Urothelium cell line (cell line): ENCODE data around the gene DAG1.
A peak's percentile ranks its signal among the peaks of the same experiment; 100 is the strongest.
"Not testable (repeated sequence)": the region's sequence is repeated elsewhere in the genome, so short reads cannot be mapped to it uniquely, and the experiment has no call there.

ENCODE experiments used
- DNase-seq: peaks from one replicate; pipeline ENCODE4 v3.0.0; 2011; ENCODE audit warnings: low spot score, mixed read lengths
- FAIRE-seq: peaks from 2 replicates; lab custom pipeline; 2011; peaks lifted over from hg19 to GRCh38; lab: Jason Lieb, UNC

The DAG1 gene

DNA sequence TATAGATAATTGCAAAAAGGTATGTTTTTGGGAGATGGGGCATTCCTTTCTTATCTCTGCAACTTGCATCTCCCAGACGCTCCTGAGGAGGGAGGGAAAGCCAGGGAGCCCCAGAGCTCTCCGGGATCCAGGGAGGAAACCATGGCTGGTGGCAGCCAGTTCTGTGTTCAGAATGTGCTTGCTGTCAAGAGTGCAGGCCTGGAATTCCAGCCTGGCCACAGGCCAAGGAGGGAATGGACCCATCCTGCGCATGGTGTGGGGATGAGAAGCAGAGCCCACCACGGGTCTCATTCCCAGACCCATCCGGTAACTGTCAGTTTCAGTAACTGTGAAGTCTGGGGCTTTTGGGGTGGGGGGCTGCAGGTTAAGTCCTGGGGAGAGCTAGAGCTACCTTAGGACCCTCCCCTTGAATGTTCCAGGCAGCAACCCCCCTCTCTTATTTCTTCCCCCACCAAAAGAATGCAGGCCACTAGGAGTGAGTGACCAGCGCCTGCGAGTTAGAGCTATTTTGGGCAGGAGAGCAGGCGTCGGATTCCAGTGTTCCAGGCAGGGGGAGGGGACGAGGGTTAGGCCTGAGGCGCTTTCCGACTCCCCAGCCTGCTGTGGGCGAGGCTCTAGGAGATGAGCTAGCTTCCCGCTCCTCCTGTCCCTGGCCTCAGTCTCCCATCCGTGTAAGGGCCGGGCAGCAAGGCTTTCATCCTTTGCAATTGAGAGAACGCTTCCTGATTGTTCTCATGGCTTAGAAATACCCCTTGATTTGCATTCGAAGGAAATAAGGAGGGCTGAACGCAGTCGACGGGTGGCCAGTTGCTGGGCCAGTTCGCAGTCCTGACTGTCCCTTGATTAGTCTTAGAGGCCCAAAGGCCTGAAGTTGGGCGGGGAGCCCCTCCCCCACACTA lies 781 bp upstream of the DAG1 start:
- FAIRE-seq (peak; percentile 61), DNase-seq (peak; percentile 76)

GRCh38 chr3:49470714-49471420 lies 800 bp downstream of the DAG1 start:
- FAIRE-seq (no peak), DNase-seq (no peak)

GRCh38 chr3:49471856-49472495 lies 1.9 kb downstream of the DAG1 start:
- no peak for FAIRE-seq
- no peak for DNase-seq

DNA sequence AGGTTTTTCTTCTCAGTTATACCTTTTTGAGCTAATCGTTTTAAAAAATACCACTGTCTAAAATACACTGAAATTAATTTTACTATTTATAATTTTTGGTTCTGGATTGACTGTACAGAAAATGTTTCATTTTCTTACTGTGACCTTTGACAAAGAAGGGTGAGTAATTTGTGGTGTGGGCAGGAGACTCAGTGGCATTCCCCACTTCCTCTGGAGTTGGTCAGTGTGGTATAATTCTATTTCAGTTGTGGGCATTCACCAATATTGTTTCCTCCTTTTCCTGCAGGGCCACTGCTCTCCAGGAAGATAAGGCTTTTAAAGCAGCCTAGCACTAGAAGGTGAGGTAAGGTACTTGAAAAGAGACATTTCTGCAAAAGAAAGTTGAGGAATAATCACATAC lies 6.5 kb downstream of the DAG1 start:
- FAIRE-seq = no peak
- no peak for DNase-seq

DNA sequence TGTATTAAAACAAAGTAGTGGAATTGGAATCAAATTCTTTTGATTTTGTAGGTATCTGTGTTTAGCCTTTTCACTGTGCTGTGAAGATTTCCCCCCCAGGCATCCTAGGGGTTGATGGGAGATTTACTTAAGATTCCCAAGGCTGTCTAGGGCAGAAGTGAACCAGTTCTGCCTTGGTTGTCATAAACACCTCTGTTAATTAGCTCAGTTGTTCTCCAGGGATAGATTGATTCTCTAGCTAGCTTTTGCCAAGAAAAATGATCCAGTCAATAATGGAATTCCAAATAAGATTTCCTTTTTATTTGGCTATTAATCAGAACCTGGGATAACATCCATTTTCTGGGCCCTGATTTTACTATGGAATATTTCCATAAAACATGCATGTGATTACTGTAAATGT lies 12.7 kb downstream of the DAG1 start:
- FAIRE-seq (no peak), DNase-seq (no peak)

DNA sequence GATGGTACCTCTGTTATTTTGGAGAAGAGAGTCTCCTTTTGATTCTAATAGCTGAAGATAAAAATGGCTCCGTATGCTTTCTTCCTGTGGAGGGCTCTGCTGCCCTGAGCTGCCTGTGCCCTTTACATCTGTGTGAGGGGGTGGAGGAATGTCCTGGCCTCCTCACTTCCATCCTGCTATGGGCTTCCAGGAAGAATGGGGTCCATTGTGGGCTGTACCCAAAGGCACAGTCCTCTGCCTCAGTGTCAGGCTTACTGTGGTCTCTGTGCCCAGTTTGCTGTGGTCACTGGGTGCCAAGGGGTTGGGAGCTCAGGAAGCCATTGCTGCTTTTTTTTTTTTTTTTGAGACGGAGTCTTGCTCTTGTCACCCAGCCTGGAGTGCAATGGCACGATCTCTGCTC lies 14.4 kb downstream of the DAG1 start:
- FAIRE-seq (no peak), DNase-seq (no peak)

- DNase-seq (no peak), FAIRE-seq (no peak)
Measured at GRCh38 chr3:49489247-49489646, 19.2 kb downstream of the DAG1 start.

DNA sequence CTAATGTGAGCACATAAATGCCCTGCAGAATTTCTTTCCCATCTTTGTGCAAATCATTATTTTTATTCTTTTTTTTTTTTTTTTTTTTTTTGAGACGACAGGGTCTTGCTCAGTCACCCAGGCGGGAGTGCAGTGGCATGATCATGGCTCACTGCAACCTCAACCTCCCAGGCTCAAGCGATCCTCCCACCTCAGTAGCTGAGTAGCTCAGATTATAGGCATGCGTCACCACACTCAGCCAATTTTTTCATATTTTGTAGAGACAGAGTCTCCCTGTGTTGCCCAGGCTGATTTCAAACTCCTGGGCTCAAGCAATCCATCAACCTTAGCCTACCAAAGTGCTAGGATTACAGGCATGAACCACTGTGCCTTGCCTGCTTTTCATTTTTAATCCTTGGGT lies 22.9 kb downstream of the DAG1 start:
- DNase-seq (no peak), FAIRE-seq (no peak)

- no peak for FAIRE-seq
- no peak for DNase-seq
Measured at GRCh38 chr3:49493901-49494300, 23.8 kb downstream of the DAG1 start.

DNA sequence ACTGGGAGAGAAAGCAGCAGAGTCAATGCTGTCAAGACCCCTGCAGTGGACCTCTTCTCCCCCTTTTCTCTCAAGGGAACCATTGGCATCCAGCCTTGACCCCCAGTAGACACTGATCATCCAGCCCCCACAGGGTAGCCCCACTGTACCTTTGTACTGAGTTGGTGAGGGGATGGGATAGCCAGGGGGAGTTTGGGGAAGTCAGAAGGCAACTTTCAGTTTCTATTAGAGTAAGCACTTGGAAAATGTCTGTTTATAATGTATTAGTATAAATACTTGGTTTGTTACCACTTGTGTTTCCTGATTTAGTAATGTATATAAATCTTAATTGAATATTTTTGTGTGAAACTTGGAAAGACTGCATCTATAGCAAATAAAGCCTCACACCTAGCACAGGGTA lies 25.0 kb downstream of the DAG1 start:
- no peak for FAIRE-seq
- no peak for DNase-seq

DNA sequence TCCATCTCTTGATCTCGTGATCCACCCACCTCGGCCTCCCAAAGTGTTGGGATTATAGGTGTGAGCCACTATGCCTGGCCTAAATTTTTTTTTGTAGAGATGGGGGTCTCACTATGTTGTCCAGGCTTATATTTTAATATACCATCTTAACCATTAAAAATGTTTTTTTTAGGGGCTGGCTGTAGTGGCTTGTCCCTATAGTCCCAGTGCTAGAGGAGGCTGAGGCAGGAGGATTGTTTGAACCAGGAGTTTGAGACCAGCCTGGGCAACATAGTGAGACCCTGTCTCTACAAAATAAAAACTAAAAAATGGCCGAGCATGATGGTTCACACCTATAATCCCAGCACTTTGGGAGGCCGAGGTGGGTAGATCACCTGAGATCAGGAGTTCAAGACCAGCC lies 26.8 kb downstream of the DAG1 start:
- not testable (repeated sequence) for DNase-seq, FAIRE-seq

GRCh38 chr3:49497606-49498005 lies 27.5 kb downstream of the DAG1 start:
- FAIRE-seq (no peak), DNase-seq (no peak)

DNA sequence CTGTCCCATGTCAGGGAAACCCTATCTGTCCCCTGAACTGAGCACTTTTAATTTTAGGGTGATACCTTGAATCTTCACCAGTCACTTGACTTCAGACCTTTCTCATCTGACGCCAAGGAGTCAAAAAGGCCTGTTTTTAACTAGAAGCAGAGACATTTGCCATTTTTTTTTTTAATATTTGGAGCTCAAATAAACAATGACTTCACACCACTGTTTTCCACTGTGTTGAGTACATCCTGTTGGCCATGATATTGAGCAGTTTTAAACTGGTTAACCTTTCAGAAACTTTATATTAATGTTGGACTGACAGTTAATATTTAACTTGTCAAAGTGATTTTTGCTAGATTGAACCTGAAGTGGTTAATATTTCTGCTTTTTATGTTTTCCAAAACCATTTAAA lies 28.2 kb downstream of the DAG1 start:
- DNase-seq (no peak), FAIRE-seq (no peak)

- no peak for DNase-seq
- FAIRE-seq = no peak
Measured at GRCh38 chr3:49498648-49499047, 28.6 kb downstream of the DAG1 start.

DNA sequence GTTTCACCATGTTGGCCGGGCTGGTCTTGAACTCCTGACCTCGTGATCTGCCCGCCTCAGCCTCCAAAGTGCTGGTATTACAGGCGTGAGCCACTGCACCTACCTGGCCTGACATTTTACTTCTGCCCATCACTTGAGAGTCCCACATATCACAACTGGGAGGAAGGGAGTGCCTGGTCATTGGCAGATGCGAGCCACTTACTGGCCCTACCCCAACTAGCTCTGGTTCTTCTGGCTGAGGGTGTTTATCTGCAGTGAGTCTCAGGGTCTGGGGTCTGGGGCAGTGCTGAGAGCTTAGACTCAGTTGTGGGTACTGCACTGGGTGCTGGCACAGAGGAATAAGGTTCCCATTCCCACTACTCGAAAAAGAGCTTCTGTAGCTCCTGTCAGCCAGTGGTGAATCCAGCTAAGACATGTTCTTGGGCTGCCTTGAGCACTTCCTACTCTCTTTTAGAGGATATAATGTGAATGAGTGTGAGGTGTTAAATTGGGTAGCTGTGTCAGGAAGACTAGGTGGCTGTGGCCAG lies 30.2 kb downstream of the DAG1 start:
- DNase-seq = no peak
- no peak for FAIRE-seq

GRCh38 chr3:49500732-49501609 lies 30.9 kb downstream of the DAG1 start:
- peak; percentile 80 for DNase-seq
- no peak for FAIRE-seq

GRCh38 chr3:49501842-49502241 lies 31.8 kb downstream of the DAG1 start:
- FAIRE-seq (no peak), DNase-seq (no peak)

DNA sequence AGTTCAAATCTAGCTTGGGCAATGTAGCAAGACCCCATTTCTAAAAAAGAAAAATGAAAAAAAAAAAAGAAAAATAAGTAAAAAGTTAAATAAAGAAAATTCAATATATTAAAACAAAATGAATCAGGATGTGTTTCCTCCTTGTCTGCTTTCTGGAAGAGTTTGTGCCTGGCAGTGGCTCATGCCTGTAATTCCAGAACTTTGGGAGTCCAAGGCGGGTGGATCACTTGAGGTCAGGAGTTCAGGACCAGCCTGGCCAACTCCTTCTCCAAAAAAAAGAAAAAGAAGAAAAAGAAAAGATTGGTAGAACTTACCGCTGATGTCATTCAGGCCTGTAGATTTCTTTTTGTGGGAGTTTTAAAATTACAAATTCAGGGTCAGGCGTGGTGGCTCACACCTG lies 36.8 kb downstream of the DAG1 start:
- FAIRE-seq = no peak

DNA sequence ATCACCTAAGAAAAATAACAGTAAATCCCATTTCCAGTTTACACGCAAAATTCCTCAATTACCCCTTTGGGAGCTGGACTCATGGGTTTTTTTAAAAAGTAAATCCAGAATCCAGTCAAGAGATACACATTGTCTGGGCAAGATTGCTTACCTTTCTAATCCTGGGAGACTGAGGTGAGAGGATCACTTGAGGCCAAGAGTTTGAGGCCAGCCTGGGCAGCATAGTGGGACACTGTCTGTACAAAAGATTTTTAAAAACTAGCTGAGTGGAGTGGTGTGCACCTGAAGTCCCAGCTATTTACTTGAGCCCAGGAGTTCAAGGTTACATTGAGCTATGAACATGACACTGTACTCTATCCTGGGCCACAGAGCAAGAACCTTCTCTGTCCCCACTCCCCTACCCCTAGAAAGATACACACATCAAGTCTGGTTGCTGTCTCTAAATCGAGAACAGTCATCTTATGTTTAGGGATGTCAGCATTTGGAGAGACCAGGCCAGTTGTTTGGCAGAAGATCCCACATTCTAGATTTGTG lies 39.0 kb downstream of the DAG1 start:
- FAIRE-seq = peak; percentile 5

More for the DNA sequence above, 36.8 kb downstream of the DAG1 start:
- no peak for DNase-seq

DNA sequence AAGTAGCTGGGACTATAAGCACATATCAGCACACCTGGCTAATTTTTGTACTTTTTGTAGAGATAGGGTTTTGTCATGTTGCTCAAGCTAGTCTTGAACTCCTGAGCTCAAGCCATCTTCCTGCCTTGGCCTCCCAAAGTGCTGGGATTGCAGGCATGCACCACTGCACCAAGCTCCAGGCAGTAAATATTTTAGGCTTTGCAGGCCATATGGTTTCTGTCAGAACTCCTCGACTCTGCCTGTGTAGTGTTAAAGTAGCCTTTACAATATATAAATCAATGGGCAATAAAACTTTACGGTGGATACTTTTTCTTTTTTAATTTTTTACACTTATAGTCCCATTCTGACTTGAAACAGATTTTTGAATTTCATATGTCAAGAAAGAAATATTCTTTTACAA lies 41.6 kb downstream of the DAG1 start:
- no peak for FAIRE-seq
- no peak for DNase-seq

More for the DNA sequence above, 39.0 kb downstream of the DAG1 start:
- DNase-seq = no peak
